BLaER1 (cell line): ENCODE results near the gene UTP18.
A peak's percentile ranks its signal among the peaks of the same experiment; 100 is the strongest.
"Not testable (repeated sequence)": the region's sequence is repeated elsewhere in the genome, so short reads cannot be mapped to it uniquely, and the experiment has no call there.

ENCODE experiments used
- H3K27ac ChIP-seq: shearing (Covaris generic); formaldehyde crosslinking; 2 replicates; pipeline ENCODE4 v1.8.1; 2022
- H3K27me3 ChIP-seq: shearing (Covaris generic); formaldehyde crosslinking; 2 replicates; pipeline ENCODE4 v1.8.1; 2022
- H3K36me3 ChIP-seq: shearing (Covaris generic); formaldehyde crosslinking; 2 replicates; pipeline ENCODE4 v1.8.1; 2022
- H3K4me1 ChIP-seq: shearing (Covaris generic); formaldehyde crosslinking; 2 replicates; pipeline ENCODE4 v1.8.1; 2022
- H3K4me2 ChIP-seq: shearing (Covaris generic); formaldehyde crosslinking; 2 replicates; pipeline ENCODE4 v1.8.1; 2022
- H3K4me3 ChIP-seq: shearing (Covaris generic); formaldehyde crosslinking; 2 replicates; pipeline ENCODE4 v1.8.1; 2022
- H3K9ac ChIP-seq: shearing (Covaris generic); formaldehyde crosslinking; 2 replicates; pipeline ENCODE4 v1.8.1; 2022
- H3K9me3 ChIP-seq: shearing (Covaris generic); formaldehyde crosslinking; 2 replicates; pipeline ENCODE4 v1.8.1; 2022
- H4K20me1 ChIP-seq: shearing (Covaris generic); formaldehyde crosslinking; 2 replicates; pipeline ENCODE4 v1.8.1; 2022
- Cebpa-rat ChIP-seq: shearing (Covaris generic); IDR thresholded peaks from 2 replicates; pipeline ENCODE4 v1.8.1; 2022

UTP18 gene

GRCh38 chr17:51260237-51261023, at the start of gene UTP18:
Gene UTP18 (plus strand): TSS chr17:51260546. CDS start chr17:51260585, 39 bp downstream.
- Histone ChIP-seq H4K20me1 (peaks cover 95% of the 10 kb centered on the region), H3K27ac (peak within 1 kb of the TSS; percentile 99), H3K27me3 (no peaks in the 10 kb centered on the region), H3K4me2 (peak within 1 kb of the TSS; percentile 98), H3K4me1 (peaks cover 49% of the 10 kb centered on the region), H3K9me3 (no peaks in the 10 kb centered on the region), H3K36me3 (peaks cover 47% of the 10 kb centered on the region), H3K4me3 (peak within 1 kb of the TSS; percentile 92), H3K9ac (peak within 1 kb of the TSS; percentile 99)
- TF ChIP-seq Cebpa-rat: no peak

- no peak overlapping the region for H3K4me2 ChIP-seq
- peaks cover 97% of the 10 kb centered on the region for H3K36me3 ChIP-seq
- no peak for TF ChIP-seq Cebpa-rat
- H4K20me1 ChIP-seq: no peaks in the 10 kb centered on the region
- no peak overlapping the region for H3K27ac ChIP-seq
- H3K27me3 ChIP-seq: no peaks in the 10 kb centered on the region
- H3K4me1 ChIP-seq: no peaks in the 10 kb centered on the region
- H3K4me3 ChIP-seq: no peak overlapping the region
- no peak overlapping the region for H3K9ac ChIP-seq
- H3K9me3 ChIP-seq: no peaks in the 10 kb centered on the region
Observed at GRCh38 chr17:51214920-51215319, 45.4 kb upstream of the UTP18 start.

GRCh38 chr17:51217946-51218345, 42.4 kb upstream of the UTP18 start:
- H3K27ac ChIP-seq: no peak overlapping the region
- no peak overlapping the region for H3K9ac ChIP-seq
- no peaks in the 10 kb centered on the region for H3K4me1 ChIP-seq
- H3K36me3 ChIP-seq: peaks cover 97% of the 10 kb centered on the region
- H3K9me3 ChIP-seq: no peaks in the 10 kb centered on the region
- no peak overlapping the region for H3K4me3 ChIP-seq
- H3K27me3 ChIP-seq: no peaks in the 10 kb centered on the region
- TF ChIP-seq Cebpa-rat: no peak
- peaks cover 22% of the 10 kb centered on the region for H4K20me1 ChIP-seq
- H3K4me2 ChIP-seq: no peak overlapping the region

GRCh38 chr17:51221322-51221721, 39.0 kb upstream of the UTP18 start:
- Histone ChIP-seq H4K20me1 (peaks cover 56% of the 10 kb centered on the region), H3K36me3 (peaks cover 94% of the 10 kb centered on the region), H3K27ac (no peak overlapping the region), H3K4me3 (no peak overlapping the region), H3K4me1 (peaks cover 22% of the 10 kb centered on the region), H3K27me3 (no peaks in the 10 kb centered on the region), H3K4me2 (no peak overlapping the region), H3K9ac (no peak overlapping the region), H3K9me3 (no peaks in the 10 kb centered on the region)
- no peak for TF ChIP-seq Cebpa-rat

- peaks cover 87% of the 10 kb centered on the region for H4K20me1 ChIP-seq
- H3K36me3 ChIP-seq: peaks cover 62% of the 10 kb centered on the region
- H3K4me1 ChIP-seq: peaks cover 29% of the 10 kb centered on the region
- H3K4me2 ChIP-seq: peak overlapping the region; percentile 43
- H3K9me3 ChIP-seq: no peaks in the 10 kb centered on the region
- peak overlapping the region; percentile 46 for H3K27ac ChIP-seq
- H3K4me3 ChIP-seq: no peak overlapping the region
- no peak for TF ChIP-seq Cebpa-rat
- no peaks in the 10 kb centered on the region for H3K27me3 ChIP-seq
- no peak overlapping the region for H3K9ac ChIP-seq
Observed at GRCh38 chr17:51224402-51225262, 35.7 kb upstream of the UTP18 start.

- Histone ChIP-seq H4K20me1 (peaks cover 96% of the 10 kb centered on the region), H3K36me3 (peaks cover 53% of the 10 kb centered on the region), H3K4me2 (0 out of 2 replicates have a peak overlapping the region, but pooled peaks have one; percentile 24), H3K4me1 (peaks cover 38% of the 10 kb centered on the region)
- not testable (repeated sequence) for H3K9ac ChIP-seq, H3K9me3 ChIP-seq, H3K27ac ChIP-seq, H3K27me3 ChIP-seq, H3K4me3 ChIP-seq
Observed at GRCh38 chr17:51225523-51225922, 34.8 kb upstream of the UTP18 start.

- Histone ChIP-seq H3K36me3 (peaks cover 31% of the 10 kb centered on the region), H3K4me2 (no peak overlapping the region), H4K20me1 (peaks cover 98% of the 10 kb centered on the region), H3K27ac (no peak overlapping the region), H3K9ac (no peak overlapping the region), H3K27me3 (no peaks in the 10 kb centered on the region), H3K4me3 (no peak overlapping the region), H3K4me1 (peaks cover 50% of the 10 kb centered on the region), H3K9me3 (no peaks in the 10 kb centered on the region)
- no peak for TF ChIP-seq Cebpa-rat
Observed at GRCh38 chr17:51228161-51228560, 32.2 kb upstream of the UTP18 start.

- Histone ChIP-seq H3K27ac (no peak overlapping the region), H3K4me3 (no peak overlapping the region), H3K36me3 (peaks cover 18% of the 10 kb centered on the region), H3K4me2 (peak overlapping the region; percentile 45; the same call in 1 of the 2 replicates), H3K4me1 (peaks cover 39% of the 10 kb centered on the region), H3K27me3 (no peaks in the 10 kb centered on the region), H3K9me3 (no peaks in the 10 kb centered on the region), H4K20me1 (peaks cover 98% of the 10 kb centered on the region), H3K9ac (no peak overlapping the region)
- TF ChIP-seq Cebpa-rat: no peak
Observed at GRCh38 chr17:51229889-51230288, 30.5 kb upstream of the UTP18 start.

GRCh38 chr17:51230306-51230705, 30.0 kb upstream of the UTP18 start:
- peaks cover 4% of the 10 kb centered on the region for H3K9me3 ChIP-seq
- peaks cover 21% of the 10 kb centered on the region for H3K36me3 ChIP-seq
- H3K4me3 ChIP-seq: no peak overlapping the region
- H3K4me2 ChIP-seq: peak overlapping the region; percentile 45
- H3K27ac ChIP-seq: no peak overlapping the region
- peaks cover 98% of the 10 kb centered on the region for H4K20me1 ChIP-seq
- peaks cover 35% of the 10 kb centered on the region for H3K4me1 ChIP-seq
- H3K9ac ChIP-seq: no peak overlapping the region
- TF ChIP-seq Cebpa-rat: no peak
- no peaks in the 10 kb centered on the region for H3K27me3 ChIP-seq

GRCh38 chr17:51231999-51232398, 28.3 kb upstream of the UTP18 start:
- no peak overlapping the region for H3K9ac ChIP-seq
- no peak overlapping the region for H3K4me2 ChIP-seq
- TF ChIP-seq Cebpa-rat: no peak
- H3K4me1 ChIP-seq: peaks cover 28% of the 10 kb centered on the region
- peaks cover 15% of the 10 kb centered on the region for H3K9me3 ChIP-seq
- H3K27me3 ChIP-seq: no peaks in the 10 kb centered on the region
- H4K20me1 ChIP-seq: peaks cover 85% of the 10 kb centered on the region
- H3K4me3 ChIP-seq: no peak overlapping the region
- no peak overlapping the region for H3K27ac ChIP-seq
- peaks cover 24% of the 10 kb centered on the region for H3K36me3 ChIP-seq
